Measurements from ENCODE around the gene AGRP.

DNA sequence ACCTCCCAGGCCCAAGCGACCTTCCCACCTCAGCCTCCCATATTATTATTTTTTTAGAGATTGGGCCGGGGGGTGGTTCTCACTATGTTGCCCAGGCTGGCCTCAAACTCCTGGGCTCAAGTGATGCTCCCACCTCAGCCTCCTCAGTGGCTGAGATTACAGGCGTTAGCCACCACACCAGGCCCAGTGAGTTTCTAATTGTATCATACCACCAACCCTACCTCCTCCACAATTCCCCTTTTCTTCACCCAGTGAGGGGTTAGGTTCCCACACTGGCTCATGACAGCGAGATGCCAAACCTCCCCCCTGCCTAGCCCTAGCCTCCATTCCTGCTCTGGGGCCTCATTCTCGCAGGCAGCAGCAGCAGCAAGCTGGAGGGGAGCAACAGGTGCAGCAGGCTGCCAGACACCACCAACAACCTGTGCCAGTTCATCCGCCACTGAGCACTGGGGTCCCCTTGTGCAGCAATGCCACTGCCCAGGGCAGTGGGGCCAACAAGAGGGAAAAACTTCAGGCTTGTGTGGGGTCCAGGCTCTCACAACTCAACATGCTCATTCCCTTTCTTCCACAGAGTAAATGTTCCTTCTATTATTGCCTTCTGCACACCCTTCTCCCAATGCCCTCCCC is 11.5 kb downstream of the AGRP start:
- TF ChIP-seq, protein P1, sequence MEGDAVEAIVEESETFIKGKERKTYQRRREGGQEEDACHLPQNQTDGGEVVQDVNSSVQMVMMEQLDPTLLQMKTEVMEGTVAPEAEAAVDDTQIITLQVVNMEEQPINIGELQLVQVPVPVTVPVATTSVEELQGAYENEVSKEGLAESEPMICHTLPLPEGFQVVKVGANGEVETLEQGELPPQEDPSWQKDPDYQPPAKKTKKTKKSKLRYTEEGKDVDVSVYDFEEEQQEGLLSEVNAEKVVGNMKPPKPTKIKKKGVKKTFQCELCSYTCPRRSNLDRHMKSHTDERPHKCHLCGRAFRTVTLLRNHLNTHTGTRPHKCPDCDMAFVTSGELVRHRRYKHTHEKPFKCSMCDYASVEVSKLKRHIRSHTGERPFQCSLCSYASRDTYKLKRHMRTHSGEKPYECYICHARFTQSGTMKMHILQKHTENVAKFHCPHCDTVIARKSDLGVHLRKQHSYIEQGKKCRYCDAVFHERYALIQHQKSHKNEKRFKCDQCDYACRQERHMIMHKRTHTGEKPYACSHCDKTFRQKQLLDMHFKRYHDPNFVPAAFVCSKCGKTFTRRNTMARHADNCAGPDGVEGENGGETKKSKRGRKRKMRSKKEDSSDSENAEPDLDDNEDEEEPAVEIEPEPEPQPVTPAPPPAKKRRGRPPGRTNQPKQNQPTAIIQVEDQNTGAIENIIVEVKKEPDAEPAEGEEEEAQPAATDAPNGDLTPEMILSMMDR (IDR thresholded peaks at IDR 0.05; ENCODE audit: borderline replicate concordance, extremely low read depth, low read length, poor library complexity, severe bottlenecking) = no peak
- TF ChIP-seq EZH2 (IDR thresholded peaks at IDR 0.05; ENCODE audit: borderline replicate concordance, low read depth, low read length, severe bottlenecking) = no peak
